OCI-M2 (cell line): ENCODE results near the gene ZDHHC11B.
"Not testable (repeated sequence)": the region's sequence is repeated elsewhere in the genome, so short reads cannot be mapped to it uniquely, and the experiment has no call there.

ENCODE experiments used
- DNase-seq: peaks from one replicate; lab custom pipeline; 2025; ENCODE audit not compliant: unreplicated experiment; lab: John Stamatoyannopoulos, UW

Gene ZDHHC11B

GRCh38 chr5:719379-719778 lies 65.2 kb downstream of the ZDHHC11B start:
- DNase-seq, result not testable (repeated sequence)

DNA sequence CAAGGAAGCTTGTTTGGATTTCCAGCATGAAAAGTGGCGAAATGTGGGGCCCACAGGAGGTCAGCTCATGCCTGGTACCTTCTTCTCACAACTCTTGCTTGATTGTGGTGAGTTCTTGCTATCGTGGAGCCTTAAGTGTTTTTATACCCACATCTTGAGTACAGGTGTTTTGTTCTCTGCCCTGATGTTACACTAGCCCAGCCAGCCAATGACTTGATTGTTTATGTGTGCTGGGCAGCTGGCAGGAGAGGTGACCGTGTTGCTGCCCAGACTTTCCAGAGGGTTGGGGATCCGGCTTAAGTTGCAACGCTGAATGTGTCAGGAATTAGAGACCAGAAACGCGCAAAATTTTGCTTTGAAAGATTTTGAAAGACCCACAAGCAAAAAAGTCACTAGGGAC lies 67.4 kb downstream of the ZDHHC11B start:
- no peak for DNase-seq

GRCh38 chr5:716740-717139 lies 67.8 kb downstream of the ZDHHC11B start:
- not testable (repeated sequence) for DNase-seq

GRCh38 chr5:715636-716035 lies 68.9 kb downstream of the ZDHHC11B start:
- not testable (repeated sequence) for DNase-seq

GRCh38 chr5:714215-715118 lies 70.1 kb downstream of the ZDHHC11B start:
- not testable (repeated sequence) for DNase-seq

- not testable (repeated sequence) for DNase-seq
Measured at GRCh38 chr5:713686-714085, 70.8 kb downstream of the ZDHHC11B start.

DNA sequence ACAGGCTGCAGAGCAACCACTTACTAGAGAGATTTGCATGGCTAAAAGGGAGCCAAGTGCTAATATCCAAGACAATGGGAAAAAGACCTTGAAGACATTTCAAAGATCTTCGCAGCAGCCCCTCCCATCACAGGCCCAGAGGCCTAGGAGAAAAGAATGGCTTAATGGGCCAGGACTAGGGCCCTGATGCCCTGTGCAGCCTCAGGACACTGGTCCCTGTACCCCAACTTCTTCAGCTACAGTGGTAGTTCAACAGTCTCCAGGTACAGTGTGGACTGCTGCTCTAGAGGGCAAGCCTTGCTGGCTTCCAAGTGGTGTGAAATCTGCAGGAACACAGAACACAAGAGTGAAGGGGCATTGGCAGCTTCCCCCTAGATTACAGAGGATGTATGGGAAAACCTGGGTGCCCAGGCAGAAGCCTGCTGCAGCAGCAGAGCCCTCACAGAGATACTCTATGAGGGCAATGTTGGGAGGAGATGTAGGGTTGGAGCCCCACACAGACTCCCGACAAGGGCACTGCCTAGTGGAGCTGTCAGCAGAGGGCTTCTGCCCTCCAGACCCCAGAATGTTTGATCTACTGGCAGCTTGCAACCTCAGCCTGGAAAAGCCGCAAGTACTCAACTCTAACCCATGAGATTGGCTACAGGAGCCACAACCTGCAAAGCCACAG lies 75.5 kb downstream of the ZDHHC11B start:
- DNase-seq, result not testable (repeated sequence)

- DNase-seq, result not testable (repeated sequence)
Measured at GRCh38 chr5:708374-708773, 76.2 kb downstream of the ZDHHC11B start.

DNA sequence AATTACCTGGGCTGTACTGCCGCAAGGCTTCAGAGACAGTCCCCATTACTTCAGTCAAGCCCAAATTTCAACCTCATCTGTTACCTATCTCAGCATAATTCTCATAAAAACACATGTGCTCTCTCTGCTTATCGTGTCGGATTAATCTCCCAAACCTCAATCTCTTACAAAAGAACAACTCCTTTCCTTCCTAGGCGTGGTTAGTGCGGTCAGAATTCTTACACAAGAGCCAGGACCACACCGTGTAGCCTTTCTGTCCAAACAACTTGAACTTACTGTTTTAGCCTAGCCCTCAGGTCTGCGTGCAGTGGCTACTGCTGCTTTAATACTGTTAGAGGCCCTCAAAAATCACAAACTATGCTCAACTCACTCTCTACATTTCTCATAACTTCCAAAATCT lies 78.4 kb downstream of the ZDHHC11B start:
- not testable (repeated sequence) for DNase-seq

DNA sequence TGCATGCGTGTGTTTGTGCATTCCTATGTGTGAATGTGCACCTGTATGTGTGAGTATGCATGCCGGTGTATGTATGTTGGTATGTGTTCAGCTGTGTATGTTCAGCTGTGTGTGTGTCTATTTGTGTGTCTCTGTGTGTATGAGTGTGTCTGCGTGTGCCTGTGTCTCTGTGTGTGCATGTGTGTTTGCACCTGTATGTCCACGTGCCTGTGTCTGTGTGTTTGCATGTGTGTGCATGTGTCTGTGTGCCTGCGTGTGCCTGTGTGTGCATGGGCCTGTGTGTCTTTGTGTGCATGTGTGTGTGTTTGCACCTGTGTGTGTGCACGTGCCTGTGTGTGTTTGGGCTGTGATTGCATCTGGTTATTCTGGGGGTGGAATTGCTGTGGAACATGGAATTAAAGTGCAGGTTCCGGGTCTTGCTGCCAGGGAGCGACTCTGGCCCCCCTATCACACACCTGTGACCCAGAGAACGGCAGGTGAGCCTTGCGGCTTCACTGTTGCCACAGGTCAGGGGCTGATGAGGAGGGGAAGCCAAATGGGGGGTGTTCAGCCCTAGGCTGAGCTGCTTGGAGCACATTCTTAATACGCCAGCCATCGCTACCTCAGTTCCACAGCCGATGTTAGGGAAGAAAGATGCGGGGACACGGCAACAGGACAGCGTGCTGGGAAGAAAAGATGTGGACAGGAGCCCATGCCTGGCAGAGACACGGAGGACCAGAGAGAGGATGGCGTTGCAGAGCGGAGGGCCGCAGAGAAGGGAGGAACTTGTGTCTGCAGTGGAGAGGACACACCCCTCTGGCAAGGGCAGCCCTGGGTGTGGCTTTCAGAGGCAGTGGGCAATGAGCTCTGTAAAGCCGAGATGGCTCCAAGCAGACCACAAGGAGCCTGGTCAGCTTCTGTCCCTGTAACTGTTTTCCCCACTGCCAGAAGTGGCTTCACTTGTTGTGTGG lies 87.5 kb downstream of the ZDHHC11B start:
- DNase-seq, result not testable (repeated sequence)

DNA sequence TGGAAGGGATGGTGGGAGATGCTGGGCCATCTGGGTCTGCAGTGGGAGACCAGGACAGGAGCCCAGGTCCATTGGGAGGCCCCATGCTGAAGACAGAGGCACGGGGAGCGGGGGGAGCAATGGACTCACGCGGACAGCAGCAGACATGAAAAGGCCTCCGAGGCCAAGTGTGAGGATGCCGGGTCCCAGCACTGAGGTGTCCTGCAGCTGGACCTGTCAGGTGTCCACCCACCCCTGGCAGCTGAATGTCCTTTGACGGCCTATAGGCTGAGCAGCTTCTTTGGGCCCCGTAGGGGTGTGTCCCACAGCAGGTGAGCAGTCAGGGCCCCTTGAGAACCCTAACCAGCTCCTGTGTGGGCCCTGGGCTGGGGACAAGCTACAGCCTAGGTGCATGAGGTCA lies 88.3 kb downstream of the ZDHHC11B start:
- DNase-seq, result not testable (repeated sequence)

- DNase-seq, result not testable (repeated sequence)
Measured at GRCh38 chr5:695475-695874, 89.1 kb downstream of the ZDHHC11B start.

GRCh38 chr5:694042-694431 lies 90.5 kb downstream of the ZDHHC11B start:
- not testable (repeated sequence) for DNase-seq

DNA sequence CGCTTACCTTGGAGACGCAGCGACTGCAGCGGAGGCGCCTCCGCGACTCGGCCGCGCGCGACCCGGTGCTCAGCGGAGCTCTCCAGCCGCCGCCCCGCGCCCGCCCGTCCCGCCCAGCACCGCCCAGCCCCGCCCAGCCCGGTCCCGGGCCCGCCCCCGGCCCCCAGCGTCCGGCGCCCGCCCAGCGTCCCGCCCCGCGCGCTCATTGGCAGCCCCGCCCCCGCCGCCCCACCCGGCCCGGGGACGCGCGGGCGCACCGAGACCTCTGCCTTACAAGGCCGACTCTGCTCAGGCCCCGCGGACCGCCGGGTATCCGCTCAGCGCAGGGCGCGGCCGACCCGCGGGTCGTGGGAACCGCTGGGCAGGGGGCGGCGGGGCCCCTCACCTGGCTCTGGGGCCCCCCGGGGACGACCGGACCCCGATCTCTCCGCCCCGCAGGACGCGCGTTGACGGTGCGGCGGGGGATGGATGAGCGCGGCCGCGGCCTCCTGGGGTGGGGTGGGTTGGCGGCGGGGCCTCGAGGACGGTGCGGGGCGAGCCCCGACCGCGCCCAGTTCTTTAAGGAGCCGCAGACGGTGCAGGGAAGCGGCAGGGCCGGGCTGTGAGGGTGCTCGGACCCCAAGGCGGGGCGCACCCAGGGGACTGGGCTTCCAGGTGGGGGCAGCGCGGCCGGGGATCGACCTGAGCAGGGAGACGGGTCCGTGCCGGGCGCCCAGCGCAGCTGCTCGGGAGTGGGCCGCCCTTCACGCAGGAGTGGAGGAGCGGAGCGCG lies 91.1 kb downstream of the ZDHHC11B start, which contains the start of gene TPPP:
Gene TPPP, minus strand, starts transcription at position 82 of the 771 bp plus-strand sequence. CDS start 15,292 bp downstream, outside the sequence.
- not testable (repeated sequence) for DNase-seq

DNA sequence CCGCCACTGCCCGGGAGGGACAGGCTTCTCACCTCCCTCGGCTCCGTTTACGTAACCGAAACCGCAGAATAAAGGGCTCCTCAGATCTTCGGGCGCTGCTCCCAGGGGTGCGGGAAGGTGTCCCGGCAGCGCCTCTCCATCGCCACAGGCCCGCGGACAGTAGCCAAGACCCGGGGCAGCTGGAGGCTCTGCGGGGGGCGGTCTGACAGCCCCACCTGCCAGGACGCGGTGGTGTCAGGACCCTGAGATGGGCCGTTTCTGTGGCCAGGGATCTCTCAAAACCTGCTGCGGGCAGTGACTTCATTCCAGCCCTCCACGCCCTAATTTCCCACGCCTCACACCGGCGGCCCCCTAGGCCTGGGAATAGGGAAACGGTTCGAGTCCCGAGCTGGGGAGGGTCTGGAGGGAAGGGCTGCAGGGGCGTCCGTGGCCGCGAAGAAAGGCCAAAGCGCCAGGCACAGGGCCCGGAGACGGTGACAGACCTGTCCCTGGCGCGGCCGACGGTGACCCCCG lies 91.9 kb downstream of the ZDHHC11B start:
- not testable (repeated sequence) for DNase-seq

- DNase-seq, result no peak
Measured at GRCh38 chr5:691817-692528, 92.6 kb downstream of the ZDHHC11B start.

DNA sequence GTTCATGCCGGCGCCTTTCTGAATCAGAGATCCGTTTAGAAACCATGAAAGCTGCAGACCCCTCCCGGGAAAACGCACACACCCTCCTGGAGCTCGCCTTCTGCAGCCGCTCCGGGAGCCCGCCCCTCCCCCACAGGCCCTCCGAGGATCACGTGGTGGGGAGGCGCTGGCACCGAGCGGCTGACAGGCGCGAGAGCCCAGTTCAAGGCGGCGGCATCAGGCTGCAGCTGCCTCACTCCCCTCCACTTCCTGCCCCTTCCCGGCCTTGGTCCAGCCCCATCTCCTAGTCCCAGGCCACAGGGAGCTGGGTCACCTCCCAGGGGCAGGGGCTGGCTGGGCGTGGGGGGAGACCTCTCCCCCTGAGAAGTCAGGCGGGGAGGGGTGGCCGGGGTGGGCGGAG lies 93.5 kb downstream of the ZDHHC11B start:
- DNase-seq, result not testable (repeated sequence)

- DNase-seq, result not testable (repeated sequence)
Measured at GRCh38 chr5:690293-690692, 94.2 kb downstream of the ZDHHC11B start.

DNA sequence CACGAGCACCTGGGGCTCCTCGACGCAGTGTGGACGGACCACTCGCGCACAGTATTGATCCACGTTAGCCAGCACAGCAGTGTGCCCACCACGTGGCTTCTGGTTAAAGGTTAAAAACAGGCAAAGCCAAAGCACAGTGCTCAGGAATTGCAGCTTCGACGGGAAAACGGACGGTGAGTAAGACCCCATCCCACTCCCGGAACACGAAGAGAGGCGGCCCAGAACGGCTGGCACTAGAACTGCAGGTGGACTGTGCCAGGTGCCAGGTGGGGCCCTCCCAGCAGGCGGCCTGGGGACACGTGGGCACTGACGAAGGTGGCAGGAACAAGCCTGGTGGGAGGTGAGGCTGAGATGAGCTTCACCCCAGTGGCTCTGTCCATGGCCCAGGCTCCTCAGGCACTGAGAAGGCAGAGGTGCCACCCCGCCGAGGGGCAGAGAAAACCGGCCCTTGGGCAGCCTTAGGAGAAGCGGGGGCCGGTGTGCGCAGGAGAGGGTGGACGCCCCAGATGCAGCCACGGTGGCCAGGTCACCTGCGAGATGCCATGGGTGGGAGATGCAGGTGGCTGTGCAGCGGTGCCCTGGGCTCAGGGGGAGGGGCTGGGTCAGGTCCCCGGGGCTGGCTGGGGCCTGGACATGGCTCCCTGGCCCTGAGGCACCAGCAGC lies 96.0 kb downstream of the ZDHHC11B start:
- DNase-seq, result not testable (repeated sequence)
